Peyer's patch (tissue), 4 donors: ENCODE results near the gene KDR. TPM values are rescaled to one million over a fixed set of nuclear protein-coding genes. Genes with fewer than 3 reads are reported as not detected.

Experiments used
- DNase-seq, 3 donors: peaks; one replicate each; pipeline ENCODE4 v3.0.0-alpha.2; 2017 to 2019
- H3K27ac ChIP-seq, 4 donors: fragments of 200-600 bp; sonication (generic); one replicate each; pipeline ENCODE4 v1.5.1; 2016 to 2019
- H3K27me3 ChIP-seq, 2 donors: fragments of 200-600 bp; sonication (generic); one replicate each; pipeline ENCODE4 v1.5.1; 2019
- H3K36me3 ChIP-seq, 3 donors: fragments of 200-600 bp; sonication (generic); one replicate each; pipeline ENCODE4 v1.5.1; 2016 to 2019
- H3K4me1 ChIP-seq, 4 donors: fragments of 200-600 bp; sonication (generic); one replicate each; pipeline ENCODE4 v1.5.1; 2016 to 2019
- H3K4me3 ChIP-seq, 4 donors: fragments of 200-600 bp; sonication (generic); 1 replicate in 3 of 4; 2 replicates in 1 of 4; pipeline ENCODE4 v1.5.1; 2016 to 2019; ENCODE audit warnings: mild to moderate bottlenecking in 1 of 4
- H3K9me3 ChIP-seq, 4 donors: fragments of 200-600 bp; sonication (generic); one replicate each; pipeline ENCODE4 v1.5.1; 2016 to 2019; ENCODE audit warnings: mild to moderate bottlenecking in 1 of 4
- CTCF ChIP-seq, 6 experiments: fragments of 450-650 bp in 4 of 6; fragments of 200-600 bp in 2 of 6; sonication (generic) in 1 of 6; IDR thresholded peaks; one replicate each; pipeline ENCODE4 v1.5.1; 2017 to 2019; ENCODE audit warnings: antibody characterized with exemption in 6 of 6, mild to moderate bottlenecking in 3 of 6, moderate library complexity in 1 of 6
- POLR2A ChIP-seq, 2 donors: fragments of 450-650 bp; IDR thresholded peaks; one replicate each; pipeline ENCODE4 v1.5.1; 2017; ENCODE audit warnings: antibody characterized with exemption in 2 of 2, mild to moderate bottlenecking in 2 of 2, moderate library complexity in 2 of 2
- total RNA-seq, 4 donors: library from RNA; depleted of rRNA; stranded (reverse); fragments of >200 nt; gene quantifications; one replicate each; pipeline ENCODE4 v1.1.0, GENCODE V29; 2016

The KDR gene
- total RNA-seq, 4 donors from 2014 or later = 5.2 to 24.8 (median 6.2) TPM

DNA sequence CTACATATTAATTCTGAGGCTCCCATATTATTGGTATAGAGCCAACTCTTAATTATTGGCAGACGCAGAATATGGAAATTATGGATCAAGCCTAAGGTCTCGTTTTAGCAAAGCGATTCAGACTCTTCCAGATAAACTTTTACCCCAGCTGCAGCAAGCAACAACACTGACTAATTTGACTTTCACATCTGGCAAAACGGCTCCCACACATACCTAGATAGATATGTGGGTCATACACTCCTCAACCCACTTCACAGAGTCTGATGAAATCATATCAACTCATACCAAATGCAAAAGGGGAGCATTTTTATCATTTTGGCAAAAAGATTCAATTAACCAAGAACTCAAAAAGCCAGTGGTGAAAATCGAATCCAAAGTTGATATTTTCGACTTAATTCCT, 36.3 kb upstream of the KDR start:
- no peaks in the 10 kb centered on the region for H3K36me3 ChIP-seq
- no peak overlapping the region for H3K4me3 ChIP-seq
- no peaks in the 10 kb centered on the region for H3K4me1 ChIP-seq
- TF ChIP-seq POLR2A (IDR thresholded peaks at IDR 0.05) (no peak), CTCF (IDR thresholded peaks at IDR 0.05) (no peak)
- DNase-seq = no peak
- H3K9me3 ChIP-seq = no peaks in the 10 kb centered on the region
- no peak overlapping the region for H3K27ac ChIP-seq
- H3K27me3 ChIP-seq = no peaks in the 10 kb centered on the region

DNA sequence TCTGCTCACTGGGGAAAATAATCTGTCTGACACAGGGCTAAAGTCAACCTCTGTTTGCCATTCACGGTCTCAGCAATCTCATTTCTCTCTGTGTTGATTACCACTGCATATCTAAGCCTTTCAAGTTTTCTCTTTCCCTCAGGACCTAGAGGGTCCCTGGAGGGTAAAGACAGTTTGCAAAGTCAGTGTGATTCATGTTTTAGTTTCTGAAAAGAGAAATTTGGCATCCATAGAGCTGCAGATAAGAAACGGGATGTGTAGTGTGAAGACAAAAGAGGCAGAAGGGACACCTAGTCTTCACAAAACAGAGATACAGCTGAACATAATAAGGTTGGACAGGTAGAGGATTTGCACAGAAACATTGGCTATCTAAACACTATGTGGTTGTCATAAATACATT, 34.5 kb upstream of the KDR start:
- DNase-seq = no peak
- no peaks in the 10 kb centered on the region for H3K36me3 ChIP-seq
- no peak overlapping the region for H3K4me3 ChIP-seq
- no peaks in the 10 kb centered on the region for H3K4me1 ChIP-seq
- no peak overlapping the region for H3K27ac ChIP-seq
- TF ChIP-seq CTCF (IDR thresholded peaks at IDR 0.05) (no peak), POLR2A (IDR thresholded peaks at IDR 0.05) (no peak)
- no peaks in the 10 kb centered on the region for H3K27me3 ChIP-seq
- no peaks in the 10 kb centered on the region for H3K9me3 ChIP-seq

DNA sequence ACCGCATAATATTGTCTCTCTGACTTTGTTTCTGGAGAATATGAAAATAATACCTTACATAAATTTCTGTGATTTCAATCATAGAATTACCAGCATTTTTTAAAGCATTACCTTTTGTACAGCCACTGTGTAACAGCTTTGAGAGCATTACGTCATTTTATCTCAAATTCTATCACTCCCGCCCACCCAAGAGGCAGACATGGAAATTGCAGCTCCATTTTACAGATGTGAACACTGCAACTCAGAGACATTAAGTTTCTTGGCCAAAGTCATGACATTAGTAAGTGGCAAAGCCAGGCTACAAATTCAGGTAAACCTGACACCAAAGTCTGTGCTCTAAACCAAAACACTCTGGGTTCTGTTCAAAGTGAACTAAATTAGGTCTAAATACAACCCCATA, 33.6 kb upstream of the KDR start:
- H3K36me3 ChIP-seq = no peaks in the 10 kb centered on the region
- TF ChIP-seq CTCF (IDR thresholded peaks at IDR 0.05) (no peak), POLR2A (IDR thresholded peaks at IDR 0.05) (no peak)
- H3K4me1 ChIP-seq = no peaks in the 10 kb centered on the region
- H3K27ac ChIP-seq = no peak overlapping the region
- H3K27me3 ChIP-seq = no peaks in the 10 kb centered on the region
- no peaks in the 10 kb centered on the region for H3K9me3 ChIP-seq
- no peak for DNase-seq
- no peak overlapping the region for H3K4me3 ChIP-seq

- DNase-seq = no peak
- Histone ChIP-seq H3K4me3 (no peak overlapping the region), H3K27ac (no peak overlapping the region), H3K4me1 (no peaks in the 10 kb centered on the region), H3K27me3 (no peaks in the 10 kb centered on the region), H3K9me3 (no peaks in the 10 kb centered on the region), H3K36me3 (no peaks in the 10 kb centered on the region)
- TF ChIP-seq CTCF (IDR thresholded peaks at IDR 0.05) = no peak
- no peak for TF ChIP-seq POLR2A (IDR thresholded peaks at IDR 0.05)
These were observed 32.3 kb upstream of the KDR start for GRCh38 chr4:55157559-55158277.

DNA sequence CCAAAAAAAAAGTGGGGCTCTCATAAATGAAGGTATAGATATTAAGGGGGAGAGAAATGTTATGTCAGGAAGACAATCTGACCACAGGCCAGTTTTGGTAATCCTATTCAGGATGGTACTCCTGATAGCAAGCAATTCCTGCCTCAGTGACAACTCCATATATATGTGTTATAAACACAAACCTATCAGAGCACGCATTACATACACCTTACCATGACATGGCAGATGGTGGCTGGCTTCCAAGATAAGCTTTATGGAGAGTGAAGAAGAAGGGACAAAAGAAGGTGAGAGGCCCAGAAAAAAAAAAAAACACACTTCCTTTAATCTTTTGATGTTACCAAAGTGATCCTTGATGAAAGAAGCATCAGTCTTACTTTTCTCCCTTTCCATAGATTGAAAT, 29.5 kb upstream of the KDR start:
- Histone ChIP-seq H3K27me3 (no peaks in the 10 kb centered on the region), H3K9me3 (no peaks in the 10 kb centered on the region), H3K36me3 (no peaks in the 10 kb centered on the region), H3K4me3 (no peak overlapping the region), H3K27ac (no peak overlapping the region), H3K4me1 (no peaks in the 10 kb centered on the region)
- TF ChIP-seq CTCF (IDR thresholded peaks at IDR 0.05) = no peak
- TF ChIP-seq POLR2A (IDR thresholded peaks at IDR 0.05) = no peak
- no peak for DNase-seq
